Measurements from ENCODE around the gene RXRG.
A peak's percentile ranks its signal among the peaks of the same experiment; 100 is the strongest.

The RXRG gene

GRCh38 chr1:165411396-165411795 lies 33.5 kb downstream of the RXRG start:
- DNase-seq, result no peak
- Histone ChIP-seq H3K9me3 (ENCODE audit: control insufficient read depth, low read length) (no peaks in the 10 kb centered on the region), H2BK12ac (ENCODE audit: low read length in 2 of 2) (no peak overlapping the region), H3K4me2 (ENCODE audit: low read length, poor library complexity, severe bottlenecking) (no peak overlapping the region), H3K79me1 (replicated peaks; ENCODE audit: low read length, poor library complexity, severe bottlenecking) (no peaks in the 10 kb centered on the region), H2AFZ (ENCODE audit: low read depth, low read length) (no peak overlapping the region), H3K4me3 (ENCODE audit: insufficient read depth in 1 of 2, low read depth in 1 of 2, low read length in 2 of 2) (no peak overlapping the region), H3K23ac (ENCODE audit: low read length in 2 of 2) (no peak overlapping the region), H3K27me3 (ENCODE audit: control insufficient read depth in 1 of 2, insufficient read depth in 1 of 2, low read length in 2 of 2) (peaks cover 9 to 29% of the 10 kb centered on the region in 2 experiments), H2AK5ac (ENCODE audit: low read length, severe bottlenecking) (no peak overlapping the region), H2BK15ac (ENCODE audit: low read depth, poor library complexity, severe bottlenecking) (no peak overlapping the region), H3K36me3 (ENCODE audit: control insufficient read depth in 1 of 2, insufficient read depth in 2 of 2, low read depth in 1 of 2, low read length in 2 of 2) (no peaks in the 10 kb centered on the region), H3K4me1 (ENCODE audit: control insufficient read depth, insufficient read depth, low read depth, low read length) (no peaks in the 10 kb centered on the region), H4K8ac (ENCODE audit: low read length) (no peak overlapping the region), H3K18ac (ENCODE audit: low read depth in 1 of 2, low read length in 2 of 2) (no peak overlapping the region), H2BK120ac (ENCODE audit: low read depth, low read length) (no peak overlapping the region), H3K9ac (ENCODE audit: low read length) (no peak overlapping the region), H4K91ac (ENCODE audit: low read length) (no peak overlapping the region), H3K27ac (ENCODE audit: low read length, poor library complexity, severe bottlenecking) (no peak overlapping the region), H2BK5ac (ENCODE audit: low read depth, low read length, poor library complexity, severe bottlenecking) (no peak overlapping the region), H3K4ac (ENCODE audit: low read depth in 1 of 2, low read length in 2 of 2) (no peak overlapping the region), H3K14ac (ENCODE audit: low read length in 2 of 2) (no peak overlapping the region)
- WGBS, result 57% methylated on average over 2 of the region's 2 CpGs

- Histone ChIP-seq H3K79me1 (replicated peaks; ENCODE audit: low read length, poor library complexity, severe bottlenecking) (no peaks in the 10 kb centered on the region), H3K4me2 (ENCODE audit: low read length, poor library complexity, severe bottlenecking) (no peak overlapping the region), H4K91ac (ENCODE audit: low read length) (no peak overlapping the region), H4K8ac (ENCODE audit: low read length) (no peak overlapping the region), H2BK15ac (ENCODE audit: low read depth, poor library complexity, severe bottlenecking) (no peak overlapping the region), H3K9ac (ENCODE audit: low read length) (no peak overlapping the region), H3K18ac (ENCODE audit: low read depth in 1 of 2, low read length in 2 of 2) (no peak overlapping the region), H2BK120ac (ENCODE audit: low read depth, low read length) (no peak overlapping the region), H3K27me3 (ENCODE audit: control insufficient read depth in 1 of 2, insufficient read depth in 1 of 2, low read length in 2 of 2) (peaks cover 4 to 42% of the 10 kb centered on the region in 2 experiments), H3K36me3 (ENCODE audit: control insufficient read depth in 1 of 2, insufficient read depth in 2 of 2, low read depth in 1 of 2, low read length in 2 of 2) (no peaks in the 10 kb centered on the region), H3K27ac (ENCODE audit: low read length, poor library complexity, severe bottlenecking) (no peak overlapping the region), H3K4me3 (ENCODE audit: insufficient read depth in 1 of 2, low read depth in 1 of 2, low read length in 2 of 2) (no peak overlapping the region), H2AK5ac (ENCODE audit: low read length, severe bottlenecking) (no peak overlapping the region), H2AFZ (ENCODE audit: low read depth, low read length) (no peak overlapping the region), H3K4ac (ENCODE audit: low read depth in 1 of 2, low read length in 2 of 2) (no peak overlapping the region), H3K14ac (ENCODE audit: low read length in 2 of 2) (no peak overlapping the region), H3K4me1 (ENCODE audit: control insufficient read depth, insufficient read depth, low read depth, low read length) (no peaks in the 10 kb centered on the region), H2BK5ac (ENCODE audit: low read depth, low read length, poor library complexity, severe bottlenecking) (no peak overlapping the region), H2BK12ac (ENCODE audit: low read length in 2 of 2) (no peak overlapping the region), H3K23ac (ENCODE audit: low read length in 2 of 2) (no peak overlapping the region), H3K9me3 (ENCODE audit: control insufficient read depth, low read length) (no peaks in the 10 kb centered on the region)
- 65% methylated on average over 3 of the region's 4 CpGs for WGBS
- no peak for DNase-seq
Measured at GRCh38 chr1:165409657-165410358, 35.1 kb downstream of the RXRG start.

DNA sequence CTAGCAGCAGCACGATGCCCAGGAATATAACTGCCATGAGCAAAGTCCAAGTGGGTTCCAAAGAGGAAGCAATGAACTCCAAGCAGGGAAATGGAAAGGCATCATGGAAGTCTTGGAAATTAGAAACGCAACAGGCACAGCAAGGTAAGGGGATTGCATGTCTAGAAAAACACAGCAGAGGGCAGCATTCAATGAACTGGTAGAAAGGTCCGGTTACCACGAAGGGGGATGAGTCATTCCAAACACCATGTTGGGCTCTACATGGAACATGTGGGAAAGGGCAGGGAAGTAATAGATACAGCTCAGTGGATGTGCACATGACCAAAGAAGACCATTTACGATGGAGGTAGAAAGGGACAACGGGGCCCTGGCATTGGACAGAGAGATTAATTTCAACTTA lies 36.4 kb downstream of the RXRG start:
- peak; percentile 63 for DNase-seq
- WGBS, result 44% methylated on average over 6 of the region's 6 CpGs

GRCh38 chr1:165407398-165407797 lies 37.5 kb downstream of the RXRG start:
- Histone ChIP-seq H2AK5ac (ENCODE audit: low read length, severe bottlenecking) (no peak overlapping the region), H3K9ac (ENCODE audit: low read length) (no peak overlapping the region), H3K14ac (ENCODE audit: low read length in 2 of 2) (no peak overlapping the region), H3K4me2 (ENCODE audit: low read length, poor library complexity, severe bottlenecking) (no peak overlapping the region), H3K4ac (ENCODE audit: low read depth in 1 of 2, low read length in 2 of 2) (no peak overlapping the region), H4K8ac (ENCODE audit: low read length) (no peak overlapping the region), H3K27me3 (ENCODE audit: control insufficient read depth in 1 of 2, insufficient read depth in 1 of 2, low read length in 2 of 2) (peaks cover 4 to 51% of the 10 kb centered on the region in 2 experiments), H2BK5ac (ENCODE audit: low read depth, low read length, poor library complexity, severe bottlenecking) (no peak overlapping the region), H3K79me1 (replicated peaks; ENCODE audit: low read length, poor library complexity, severe bottlenecking) (no peaks in the 10 kb centered on the region), H3K4me3 (ENCODE audit: insufficient read depth in 1 of 2, low read depth in 1 of 2, low read length in 2 of 2) (no peak overlapping the region), H3K4me1 (ENCODE audit: control insufficient read depth, insufficient read depth, low read depth, low read length) (no peaks in the 10 kb centered on the region), H2BK120ac (ENCODE audit: low read depth, low read length) (no peak overlapping the region), H3K36me3 (ENCODE audit: control insufficient read depth in 1 of 2, insufficient read depth in 2 of 2, low read depth in 1 of 2, low read length in 2 of 2) (no peaks in the 10 kb centered on the region), H3K9me3 (ENCODE audit: control insufficient read depth, low read length) (no peaks in the 10 kb centered on the region), H3K18ac (ENCODE audit: low read depth in 1 of 2, low read length in 2 of 2) (no peak overlapping the region), H2BK12ac (ENCODE audit: low read length in 2 of 2) (no peak overlapping the region), H3K23ac (ENCODE audit: low read length in 2 of 2) (no peak overlapping the region), H2AFZ (ENCODE audit: low read depth, low read length) (no peak overlapping the region), H3K27ac (ENCODE audit: low read length, poor library complexity, severe bottlenecking) (no peak overlapping the region), H4K91ac (ENCODE audit: low read length) (no peak overlapping the region), H2BK15ac (ENCODE audit: low read depth, poor library complexity, severe bottlenecking) (no peak overlapping the region)
- DNase-seq, result no peak
- WGBS, result 89% methylated on average over 4 of the region's 4 CpGs

More for the DNA sequence above, 36.4 kb downstream of the RXRG start:
- Histone ChIP-seq H3K9ac (ENCODE audit: low read length) (no peak overlapping the region), H2AFZ (ENCODE audit: low read depth, low read length) (no peak overlapping the region), H3K14ac (ENCODE audit: low read length in 2 of 2) (no peak overlapping the region), H2BK15ac (ENCODE audit: low read depth, poor library complexity, severe bottlenecking) (no peak overlapping the region), H3K27me3 (ENCODE audit: control insufficient read depth in 1 of 2, insufficient read depth in 1 of 2, low read length in 2 of 2) (peaks cover 4 to 44% of the 10 kb centered on the region in 2 experiments), H2AK5ac (ENCODE audit: low read length, severe bottlenecking) (no peak overlapping the region), H4K8ac (ENCODE audit: low read length) (no peak overlapping the region), H3K27ac (ENCODE audit: low read length, poor library complexity, severe bottlenecking) (no peak overlapping the region), H4K91ac (ENCODE audit: low read length) (no peak overlapping the region), H2BK12ac (ENCODE audit: low read length in 2 of 2) (no peak overlapping the region), H3K36me3 (ENCODE audit: control insufficient read depth in 1 of 2, insufficient read depth in 2 of 2, low read depth in 1 of 2, low read length in 2 of 2) (no peaks in the 10 kb centered on the region), H3K79me1 (replicated peaks; ENCODE audit: low read length, poor library complexity, severe bottlenecking) (no peaks in the 10 kb centered on the region), H3K4me1 (ENCODE audit: control insufficient read depth, insufficient read depth, low read depth, low read length) (no peaks in the 10 kb centered on the region), H3K18ac (ENCODE audit: low read depth in 1 of 2, low read length in 2 of 2) (no peak overlapping the region), H2BK5ac (ENCODE audit: low read depth, low read length, poor library complexity, severe bottlenecking) (no peak overlapping the region), H2BK120ac (ENCODE audit: low read depth, low read length) (no peak overlapping the region), H3K23ac (ENCODE audit: low read length in 2 of 2) (no peak overlapping the region), H3K9me3 (ENCODE audit: control insufficient read depth, low read length) (no peaks in the 10 kb centered on the region), H3K4me3 (ENCODE audit: insufficient read depth in 1 of 2, low read depth in 1 of 2, low read length in 2 of 2) (no peak overlapping the region), H3K4me2 (ENCODE audit: low read length, poor library complexity, severe bottlenecking) (no peak overlapping the region), H3K4ac (ENCODE audit: low read depth in 1 of 2, low read length in 2 of 2) (no peak overlapping the region)
